Pancreas (tissue), 10 donors: ENCODE data around the gene CLSTN3. TPM values are rescaled to one million over a fixed set of nuclear protein-coding genes. Genes with fewer than 3 reads are reported as not detected.

Experiments
- ATAC-seq, 4 donors: fragments of 200-7000 bp; cut with Tn5 transposase; one replicate each; pipeline versions ENCODE4 v1.8.0 to v1.9.1; 2020; ENCODE audit warnings: mild to moderate bottlenecking in 4 of 4, moderate library complexity in 4 of 4
- DNase-seq, 6 donors: peaks; one replicate each; pipeline ENCODE4 v3.0.0-alpha.2; 2020
- FAIRE-seq: peaks from 2 replicates; lab custom pipeline; 2012; peaks lifted over from hg19 to GRCh38; lab: Jason Lieb, UNC
- H3K27ac ChIP-seq, 4 donors: fragments of 200-600 bp; sonication (generic); 1 replicate in 3 of 4; 2 replicates in 1 of 4; pipeline versions ENCODE4 v1.5.0 to v1.8.0; 2020
- H3K27me3 ChIP-seq, 4 donors: fragments of 200-600 bp; one replicate each; pipeline ENCODE4 v1.8.0; 2021
- H3K36me3 ChIP-seq, 3 donors: fragments of 200-600 bp; sonication (generic) in 1 of 3; one replicate each; pipeline versions ENCODE4 v1.5.0 to v1.8.0; 2020 to 2021
- H3K4me1 ChIP-seq, 3 donors: fragments of 200-600 bp; one replicate each; pipeline ENCODE4 v1.8.0; 2021
- H3K4me3 ChIP-seq, 4 donors: fragments of 200-600 bp; sonication (generic) in 2 of 4; one replicate each; pipeline versions ENCODE4 v1.5.0 to v1.8.0; 2020 to 2021
- H3K9me3 ChIP-seq, 4 donors: fragments of 200-600 bp; one replicate each; pipeline ENCODE4 v1.8.0; 2021
- WGBS, 2 donors: extraction: QIAGEN DNeasy Blood & Tissue Kit; methylation state at CpG; one replicate each; pipeline ENCODE4 v1.1.7; 2013; 5-methylcytosine and 5-hydroxymethylcytosine counted together
- intact Hi-C, 3 donors: fragments of 100-400 bp; cut with DNase I; formaldehyde crosslinking; loops; one replicate each; pipeline versions ENCODE4 v1.11.1 to v1.14.2; 2022
- polyA plus RNA-seq, 2 donors: library from polyadenylated mRNA; stranded (reverse); fragments of 200-250 nt; gene quantifications; one replicate each; pipeline ENCODE4 v1.2.3, GENCODE V29; 2013
- total RNA-seq, 6 donors: library from RNA; stranded (reverse); fragmentation: NEBNext Ultra II Directional in 4 of 6; extraction: Animal tissue kit (Norgen Biotek cat#: 25700) in 4 of 6; gene quantifications; one replicate each; pipeline versions ENCODE4 v1.2.1 to v1.2.4, GENCODE V29; 2021 to 2023
- TF ChIP-seq, protein P1 (sequence below), 4 donors: fragments of 200-600 bp; sonication (generic) in 3 of 4; IDR thresholded peaks; one replicate each; pipeline versions ENCODE4 v1.5.0 to v1.8.0; 2021; ENCODE audit warnings: antibody characterized with exemption in 4 of 4
- donor health status: healthy with polysubstance abuse.
- donor health status: DM: no; HTN: no; CAD: no; lungs with moderate emphysema.
- donor health status: DM: no; HTN: no; CAD: no.
- donor health status: control.
- donor health status: control.
- donor health status: Bipolar disorder and iron deficiency.
- donor health status: DM: yes; HTN: yes; CAD: no.
- donor health status: DM: no; HTN: no; CAD: no.
- donor health status: DM: no; HTN: no; CAD: no.
- donor health status: DM: yes; HTN: yes; CAD: no.

CLSTN3 gene
- total and polyA plus RNA-seq, 8 donors: 7.8 to 26.2 (median 18.0) TPM

DNA sequence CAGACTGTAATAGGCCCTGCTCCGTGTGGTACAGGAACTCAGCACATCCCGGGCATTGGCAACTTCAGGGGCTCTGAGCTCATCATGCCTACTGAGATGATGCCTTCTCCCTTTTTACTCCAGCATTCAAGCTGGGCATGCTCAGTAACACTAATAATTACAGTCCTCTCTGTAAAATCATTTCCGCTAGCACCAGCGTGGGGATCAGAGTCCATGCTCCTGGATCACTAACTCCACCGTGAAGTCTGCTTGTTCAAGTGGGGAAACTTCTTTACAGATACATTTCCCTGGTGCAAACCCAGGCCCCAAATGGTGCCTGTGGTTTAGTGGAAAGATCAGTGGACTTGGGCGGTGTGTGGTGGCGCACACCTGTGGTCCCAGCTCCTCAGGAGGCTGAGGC, 16.7 kb downstream of the CLSTN3 start:
- Histone ChIP-seq H3K4me1 (no peaks in the 10 kb centered on the region), H3K36me3 (peaks cover 0 to 17% (median 0%) of the 10 kb centered on the region in 3 donors), H3K27me3 (no peaks in the 10 kb centered on the region), H3K9me3 (no peaks in the 10 kb centered on the region), H3K4me3 (no peak overlapping the region), H3K27ac (no peak overlapping the region)
- DNase-seq: peak in 1 of 6 donors; percentile 6
- 91 to 94% methylated on average over 7 of the region's 7 CpGs for WGBS, 2 donors
- TF ChIP-seq, protein P1, sequence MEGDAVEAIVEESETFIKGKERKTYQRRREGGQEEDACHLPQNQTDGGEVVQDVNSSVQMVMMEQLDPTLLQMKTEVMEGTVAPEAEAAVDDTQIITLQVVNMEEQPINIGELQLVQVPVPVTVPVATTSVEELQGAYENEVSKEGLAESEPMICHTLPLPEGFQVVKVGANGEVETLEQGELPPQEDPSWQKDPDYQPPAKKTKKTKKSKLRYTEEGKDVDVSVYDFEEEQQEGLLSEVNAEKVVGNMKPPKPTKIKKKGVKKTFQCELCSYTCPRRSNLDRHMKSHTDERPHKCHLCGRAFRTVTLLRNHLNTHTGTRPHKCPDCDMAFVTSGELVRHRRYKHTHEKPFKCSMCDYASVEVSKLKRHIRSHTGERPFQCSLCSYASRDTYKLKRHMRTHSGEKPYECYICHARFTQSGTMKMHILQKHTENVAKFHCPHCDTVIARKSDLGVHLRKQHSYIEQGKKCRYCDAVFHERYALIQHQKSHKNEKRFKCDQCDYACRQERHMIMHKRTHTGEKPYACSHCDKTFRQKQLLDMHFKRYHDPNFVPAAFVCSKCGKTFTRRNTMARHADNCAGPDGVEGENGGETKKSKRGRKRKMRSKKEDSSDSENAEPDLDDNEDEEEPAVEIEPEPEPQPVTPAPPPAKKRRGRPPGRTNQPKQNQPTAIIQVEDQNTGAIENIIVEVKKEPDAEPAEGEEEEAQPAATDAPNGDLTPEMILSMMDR (IDR thresholded peaks at IDR 0.05): no peak
- FAIRE-seq: no peak
- intact Hi-C loops: no loop called here
- no peak for ATAC-seq

DNA sequence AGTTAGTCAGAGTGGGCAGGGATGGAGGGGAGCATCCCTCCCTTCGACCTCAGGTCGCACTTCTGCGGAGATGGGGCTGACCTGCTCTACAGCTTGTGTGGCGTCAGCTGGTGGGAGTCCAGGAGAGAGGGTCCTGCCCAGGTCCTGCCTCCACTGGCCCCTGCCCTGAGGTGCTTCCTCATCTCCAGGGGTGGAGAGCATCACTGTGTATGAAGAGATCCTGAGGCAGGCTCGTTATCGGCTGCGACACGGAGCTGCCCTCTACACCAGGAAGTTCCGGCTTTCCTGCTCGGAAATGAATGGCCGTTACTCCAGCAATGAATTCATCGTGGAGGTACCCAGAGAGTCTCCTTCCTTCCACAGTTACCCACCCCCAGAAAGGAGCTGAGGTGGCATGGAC, 20.2 kb downstream of the CLSTN3 start:
- DNase-seq (no peak), ATAC-seq (no peak), FAIRE-seq (no peak)
- Histone ChIP-seq H3K27ac (no peak overlapping the region), H3K4me3 (no peak overlapping the region), H3K36me3 (peaks cover 0 to 18% (median 0%) of the 10 kb centered on the region in 3 donors), H3K27me3 (no peaks in the 10 kb centered on the region), H3K4me1 (no peaks in the 10 kb centered on the region), H3K9me3 (no peaks in the 10 kb centered on the region)
- intact Hi-C loops: no loop called here
- 90 to 91% methylated on average over 12 of the region's 12 CpGs for WGBS, 2 donors
- TF ChIP-seq, protein P1 (IDR thresholded peaks at IDR 0.05): no peak

DNA sequence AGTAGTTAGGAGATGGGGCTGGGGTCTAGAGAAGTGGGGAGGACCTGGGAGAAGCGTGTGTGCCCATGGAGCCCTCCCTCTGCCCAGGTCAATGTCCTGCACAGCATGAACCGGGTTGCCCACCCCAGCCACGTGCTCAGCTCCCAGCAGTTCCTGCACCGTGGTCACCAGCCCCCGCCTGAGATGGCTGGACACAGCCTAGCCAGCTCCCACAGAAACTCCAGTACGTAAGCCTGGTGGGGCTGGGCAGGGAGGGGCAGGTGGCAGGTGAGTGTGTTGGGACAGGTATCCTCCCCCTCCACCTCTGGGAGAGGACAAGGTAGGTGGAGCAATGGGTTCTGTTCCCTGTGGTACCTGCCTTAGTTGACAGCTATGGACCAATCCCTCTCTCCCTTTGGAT, 20.7 kb downstream of the CLSTN3 start:
- H3K27ac ChIP-seq: no peak overlapping the region
- no peak for ATAC-seq
- DNase-seq: no peak
- FAIRE-seq: no peak
- TF ChIP-seq, protein P1 (IDR thresholded peaks at IDR 0.05): no peak
- no peaks in the 10 kb centered on the region for H3K4me1 ChIP-seq
- no peak overlapping the region for H3K4me3 ChIP-seq
- WGBS, 2 donors: 89 to 92% methylated on average over 6 of the region's 6 CpGs
- H3K27me3 ChIP-seq: no peaks in the 10 kb centered on the region
- intact Hi-C loops: no loop called here
- peaks cover 0 to 18% (median 0%) of the 10 kb centered on the region in 3 donors for H3K36me3 ChIP-seq
- H3K9me3 ChIP-seq: no peaks in the 10 kb centered on the region

DNA sequence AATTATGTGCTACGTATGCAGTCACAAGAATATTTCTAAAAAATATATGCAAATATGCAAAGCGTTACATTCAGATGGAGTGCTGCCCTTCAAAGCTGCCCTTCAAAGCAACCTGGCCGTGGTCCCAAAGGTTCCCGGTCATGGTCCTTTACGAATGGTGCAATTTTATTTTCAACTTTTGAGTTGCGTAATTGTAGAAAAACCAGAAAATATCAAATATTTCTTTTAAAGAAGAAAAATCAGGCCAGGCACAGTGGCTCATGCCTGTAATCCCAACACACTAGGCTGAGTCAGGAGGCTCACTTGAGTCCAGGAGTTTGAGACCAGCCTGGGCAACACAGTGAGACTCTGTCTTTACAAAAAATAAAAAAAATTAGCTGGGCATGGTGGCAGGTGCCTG, 21.4 kb downstream of the CLSTN3 start:
- intact Hi-C loops: no loop called here
- DNase-seq (no peak), ATAC-seq (no peak)

DNA sequence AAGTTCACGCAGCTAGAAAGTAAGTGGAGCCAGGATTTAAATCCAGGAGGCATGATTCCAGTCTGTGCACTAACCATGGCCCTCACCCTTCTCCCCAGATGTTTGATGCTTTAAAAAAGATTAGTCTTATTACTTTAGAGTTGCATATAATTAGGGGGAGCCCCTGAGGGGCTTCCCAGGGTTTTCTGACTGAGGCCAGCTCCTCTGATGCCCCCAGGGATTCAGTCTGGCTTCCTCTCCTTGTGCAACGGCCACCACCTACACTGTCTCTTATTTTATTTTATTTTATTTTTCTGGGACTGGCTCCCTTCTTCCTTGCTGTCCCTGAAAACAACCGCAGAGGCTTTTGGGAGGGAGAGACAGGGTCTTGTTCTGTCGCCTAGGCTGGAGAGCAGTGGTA, 22.6 kb downstream of the CLSTN3 start:
- no peak for FAIRE-seq
- intact Hi-C loops: no loop called here
- no peaks in the 10 kb centered on the region for H3K27me3 ChIP-seq
- H3K27ac ChIP-seq: no peak overlapping the region
- H3K36me3 ChIP-seq: peaks cover 0 to 18% (median 0%) of the 10 kb centered on the region in 3 donors
- TF ChIP-seq, protein P1 (IDR thresholded peaks at IDR 0.05): no peak
- H3K4me3 ChIP-seq: no peak overlapping the region
- WGBS, 2 donors: 78 to 83% methylated on average over 4 of the region's 4 CpGs
- no peaks in the 10 kb centered on the region for H3K9me3 ChIP-seq
- no peak for ATAC-seq
- DNase-seq: no peak
- H3K4me1 ChIP-seq: no peaks in the 10 kb centered on the region

More for the DNA sequence above, 21.4 kb downstream of the CLSTN3 start:
- no peak for FAIRE-seq
- no peak overlapping the region for H3K4me3 ChIP-seq
- H3K27me3 ChIP-seq: no peaks in the 10 kb centered on the region
- H3K27ac ChIP-seq: no peak overlapping the region
- 91 to 93% methylated on average over 6 of the region's 6 CpGs for whole genome bisulfite sequencing, 2 donors
- H3K36me3 ChIP-seq: peaks cover 0 to 18% (median 0%) of the 10 kb centered on the region in 3 donors
- H3K9me3 ChIP-seq: no peaks in the 10 kb centered on the region
- H3K4me1 ChIP-seq: no peaks in the 10 kb centered on the region
- TF ChIP-seq, protein P1 (IDR thresholded peaks at IDR 0.05): no peak
